HG02678 (cell line): ENCODE data around the gene UBE2H.
"Not testable (repeated sequence)": the region's sequence is repeated elsewhere in the genome, so short reads cannot be mapped to it uniquely, and the experiment has no call there.

Source experiments
- ATAC-seq: cut with Tn5 transposase; IDR thresholded peaks from one replicate; pipeline ENCODE4 v1.9.1; 2021; ENCODE audit warnings: mild to moderate bottlenecking, moderate library complexity; ENCODE audit not compliant: unreplicated experiment

UBE2H gene

DNA sequence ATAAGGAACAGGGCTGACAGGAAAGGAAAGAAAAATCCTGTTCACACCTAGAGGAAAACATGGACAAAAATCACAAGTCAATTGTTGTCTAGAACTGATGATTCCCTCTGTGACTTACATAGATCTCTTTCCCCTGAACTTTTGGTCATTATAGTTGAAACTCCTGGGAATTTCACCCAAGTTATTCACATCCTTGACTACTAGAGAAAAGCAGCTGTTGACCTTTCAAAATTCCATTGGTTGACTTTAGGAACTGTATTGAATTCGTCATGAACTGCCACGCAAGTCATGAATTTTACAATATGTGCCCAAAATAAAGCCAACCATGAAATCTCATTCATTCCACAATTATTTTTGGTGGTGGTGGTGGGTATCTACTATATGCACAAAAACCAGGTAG, 104.3 kb downstream of the UBE2H start:
- ATAC-seq = no peak

DNA sequence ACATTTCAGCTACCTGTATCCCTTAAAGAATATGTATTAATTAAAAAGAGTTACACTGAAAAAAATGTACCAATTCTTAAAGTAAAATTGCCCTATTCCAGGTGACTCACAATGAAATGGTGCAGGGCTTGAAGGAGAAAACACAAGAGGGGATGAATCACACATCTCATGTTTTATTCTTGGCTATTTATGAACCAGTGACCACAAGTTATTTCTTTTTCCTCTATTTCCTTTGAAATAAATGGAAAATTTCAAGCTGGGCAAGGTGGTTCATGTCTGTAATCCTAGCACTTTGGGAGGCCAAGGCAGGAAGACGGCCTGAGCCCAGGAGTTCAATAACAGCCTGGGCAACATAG, 106.8 kb downstream of the UBE2H start:
- ATAC-seq = no peak

DNA sequence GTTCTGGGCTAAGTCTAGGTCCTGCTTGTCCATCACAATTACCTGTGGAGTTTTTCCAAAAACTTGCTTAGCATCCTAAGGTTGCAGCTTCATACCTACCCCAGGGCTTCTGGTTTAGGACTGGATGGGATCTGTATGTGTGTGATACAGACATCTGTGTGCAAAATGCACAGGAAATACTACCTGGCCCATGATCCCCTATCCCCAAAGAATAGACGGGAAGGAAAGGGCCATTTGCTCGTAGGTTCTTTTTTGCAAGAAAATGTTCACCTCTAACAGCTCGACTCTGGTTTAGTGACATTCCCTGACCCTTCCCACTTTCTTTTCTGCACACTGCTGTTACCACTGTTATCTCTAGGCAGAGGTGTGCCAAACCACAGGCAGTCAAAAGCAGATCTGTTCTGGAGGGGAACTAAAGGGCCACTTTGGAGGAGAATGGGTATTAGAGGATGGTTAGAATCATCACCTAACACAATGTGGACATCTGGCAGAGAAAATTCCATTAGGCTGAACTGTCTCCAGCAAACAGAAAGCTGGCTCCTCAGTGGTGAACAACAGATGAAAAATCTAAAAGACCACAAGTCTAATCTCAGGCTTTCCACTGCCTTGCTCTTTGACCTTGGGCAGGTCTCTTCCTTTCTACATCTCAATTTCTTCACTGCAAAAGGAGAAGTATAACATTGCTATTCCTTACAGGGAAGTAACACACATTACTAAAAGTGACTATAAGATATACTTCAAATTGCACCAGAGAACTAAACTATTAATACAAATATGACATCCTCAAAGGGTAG, 107.4 kb downstream of the UBE2H start:
- no peak for ATAC-seq

DNA sequence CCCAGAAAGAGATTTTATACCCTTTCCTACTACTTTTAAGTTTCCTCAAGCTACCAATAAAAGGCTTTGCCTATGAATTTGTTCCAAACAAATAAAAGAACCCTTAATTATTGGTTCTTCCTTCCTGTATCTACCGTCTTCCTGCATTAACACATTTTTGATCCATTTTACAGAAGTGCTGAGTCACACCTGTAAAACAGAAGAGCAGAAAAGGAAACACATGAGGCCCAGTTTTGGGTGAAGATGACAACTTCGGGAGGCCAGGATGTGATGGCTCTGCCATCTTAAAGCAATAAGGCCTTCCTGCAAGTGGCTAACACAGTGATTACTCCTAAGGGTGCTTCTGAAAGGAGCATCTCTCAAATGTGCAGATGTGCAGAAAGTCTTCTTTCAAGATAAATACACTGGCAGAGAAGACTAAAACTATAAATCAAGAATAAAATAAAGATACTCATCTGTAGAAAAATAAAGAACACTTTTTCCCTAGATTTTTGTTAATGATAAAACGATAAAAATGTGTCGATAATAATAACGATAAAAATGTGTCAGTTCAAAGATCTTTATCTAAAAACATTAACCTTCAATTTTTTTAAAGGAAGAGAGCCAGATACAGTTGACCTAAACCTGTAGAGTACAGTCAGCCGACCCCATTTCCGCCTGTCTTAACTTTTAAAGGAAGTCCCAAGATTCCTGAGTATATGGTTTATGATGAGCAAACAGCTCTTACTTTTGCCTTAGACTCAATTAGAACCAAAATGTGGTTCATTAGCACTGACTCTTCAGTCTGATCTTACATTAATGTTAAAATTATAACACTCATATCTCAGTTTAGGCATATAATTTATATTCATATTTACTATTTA, 108.6 kb downstream of the UBE2H start:
- no peak for ATAC-seq

DNA sequence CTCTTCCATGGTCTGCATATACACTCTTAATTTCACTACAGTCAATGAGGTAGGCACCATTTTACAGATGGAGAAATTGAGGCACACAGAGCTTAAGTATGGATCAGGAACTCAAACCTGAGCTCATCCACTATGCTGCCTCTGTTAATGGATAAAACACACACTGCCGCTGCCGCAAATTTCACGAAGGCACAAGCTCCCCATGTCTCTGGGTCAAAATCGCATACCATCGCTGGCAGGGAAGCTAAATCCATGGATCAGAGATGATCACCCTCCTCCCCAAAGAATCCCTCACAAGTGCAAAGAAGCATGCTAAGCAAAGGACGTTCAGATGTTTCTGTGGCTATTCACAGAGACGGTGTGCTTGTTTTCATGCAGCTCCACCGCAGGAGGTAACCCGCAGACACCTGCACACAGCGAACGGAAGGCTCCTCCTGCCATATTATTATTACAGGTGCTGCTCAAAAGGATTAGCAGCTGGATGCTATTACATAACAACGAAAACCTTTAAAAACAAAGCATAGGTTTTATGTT, 109.3 kb downstream of the UBE2H start:
- no peak for ATAC-seq

DNA sequence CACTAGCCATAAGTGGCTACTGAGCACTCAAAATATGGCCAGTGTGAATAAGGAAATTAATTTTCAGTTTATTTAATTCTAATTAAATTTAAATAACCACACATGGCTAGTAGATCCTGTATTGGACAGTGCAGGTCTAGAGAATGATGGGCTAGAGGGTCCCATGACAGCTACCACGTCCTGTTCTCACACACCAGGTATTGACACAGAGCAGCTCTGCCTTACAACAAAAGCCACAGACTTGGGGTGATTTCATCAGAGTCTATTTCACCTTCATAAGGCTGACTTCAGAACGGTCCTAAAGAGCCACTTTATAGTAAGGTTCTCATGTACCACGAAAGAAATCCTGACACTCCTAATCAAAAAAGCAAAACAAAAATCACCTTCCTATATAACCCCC, 111.3 kb downstream of the UBE2H start:
- no peak for ATAC-seq

DNA sequence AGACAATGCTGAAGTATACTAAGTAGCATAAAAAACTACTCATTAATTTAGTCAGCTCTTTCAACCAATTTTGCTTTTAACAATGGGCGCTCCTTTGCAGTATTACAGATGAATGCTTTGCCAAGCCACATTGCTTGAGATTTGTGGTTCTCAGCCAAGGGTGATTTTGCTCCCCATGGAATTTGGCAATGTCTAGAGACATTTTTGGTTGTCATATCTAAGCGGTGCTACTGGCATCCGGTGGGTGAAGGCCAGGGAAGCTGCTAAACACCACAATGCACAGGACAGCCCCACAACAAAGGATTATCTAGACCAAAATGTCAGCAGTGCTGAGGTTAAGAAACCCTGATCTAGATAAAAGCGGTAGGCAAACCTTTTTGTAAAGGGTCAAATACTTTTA, 112.0 kb downstream of the UBE2H start:
- ATAC-seq = no peak

DNA sequence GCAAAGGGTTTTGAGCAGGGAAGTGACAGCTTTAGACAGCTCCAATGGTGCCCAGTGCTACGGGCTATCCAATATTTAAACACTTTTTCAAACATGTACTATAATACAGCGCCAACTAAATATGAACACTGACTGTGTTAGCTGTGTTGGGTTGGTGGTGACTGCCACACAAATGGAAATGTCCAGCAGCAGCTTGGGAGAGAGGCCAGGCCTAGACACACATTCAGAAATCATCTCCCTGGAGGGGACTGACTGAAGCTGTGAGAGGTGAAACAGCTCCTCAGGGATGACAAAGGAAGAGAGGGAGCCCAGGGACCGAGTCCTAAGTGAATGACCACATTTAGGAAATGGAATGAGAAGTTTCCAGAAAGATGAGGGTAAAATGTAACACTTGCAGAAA, 115.8 kb downstream of the UBE2H start:
- ATAC-seq = no peak

DNA sequence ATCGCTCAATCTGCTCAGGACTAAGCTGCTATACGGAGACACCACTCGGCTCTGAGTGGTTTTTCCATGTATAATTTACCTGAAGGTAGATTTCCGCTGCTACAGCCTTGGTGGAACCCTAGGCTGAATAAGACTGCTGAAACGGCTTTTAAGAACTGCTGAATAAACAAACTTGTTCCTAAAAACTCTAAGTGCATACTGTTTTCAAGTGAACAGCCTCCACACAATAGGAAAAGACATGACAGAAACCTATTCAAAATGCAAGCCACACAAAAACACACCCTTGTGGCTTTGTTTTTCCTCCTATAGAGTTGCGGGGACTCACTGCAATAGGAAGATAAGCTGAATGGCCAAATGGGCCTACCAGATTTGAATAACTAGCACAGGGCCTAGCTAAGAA, 117.2 kb downstream of the UBE2H start:
- no peak for ATAC-seq

DNA sequence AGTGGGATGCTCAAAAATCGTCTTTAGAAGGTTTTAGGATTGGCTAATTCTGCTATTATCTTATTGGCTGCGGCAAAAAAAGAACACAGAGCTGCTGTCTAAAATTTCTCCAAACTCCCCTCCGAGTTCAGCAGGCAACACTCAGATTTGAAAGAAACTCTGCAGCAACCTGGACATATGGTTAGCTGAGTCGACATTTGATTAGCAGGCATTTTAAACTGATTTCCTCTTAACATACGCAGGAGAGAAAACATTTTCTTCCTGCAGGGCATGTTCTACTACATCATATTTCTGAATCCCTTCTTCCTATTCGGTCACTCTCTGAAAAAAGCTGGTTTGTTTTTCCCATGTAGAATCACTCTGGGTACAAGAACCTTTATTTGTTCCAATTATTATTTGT, 119.4 kb downstream of the UBE2H start:
- not testable (repeated sequence) for ATAC-seq

DNA sequence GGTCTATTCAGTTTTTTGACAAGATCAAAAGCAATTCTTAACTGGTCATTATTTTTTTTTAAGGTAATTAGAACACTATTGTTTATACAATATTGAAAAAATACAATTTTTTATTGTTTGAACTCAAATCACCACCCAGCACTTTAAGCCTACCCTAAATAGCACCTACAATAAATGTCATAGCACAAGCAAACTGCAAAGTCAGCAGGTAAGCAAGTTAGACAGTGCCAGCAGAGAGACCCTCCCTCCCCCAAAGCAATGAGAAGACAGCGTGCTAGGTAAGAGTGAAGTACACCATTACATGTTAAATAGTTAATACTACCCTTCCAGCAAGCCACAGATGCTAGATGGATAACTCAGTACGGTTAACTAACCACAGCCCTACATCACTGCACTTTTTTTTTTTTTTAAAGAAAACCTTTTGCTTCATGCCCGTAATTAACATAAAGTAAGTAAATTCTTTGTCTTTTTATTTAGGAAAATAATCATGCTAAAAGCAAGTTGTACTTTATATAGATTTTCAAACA, 120.0 kb downstream of the UBE2H start:
- ATAC-seq = no peak

DNA sequence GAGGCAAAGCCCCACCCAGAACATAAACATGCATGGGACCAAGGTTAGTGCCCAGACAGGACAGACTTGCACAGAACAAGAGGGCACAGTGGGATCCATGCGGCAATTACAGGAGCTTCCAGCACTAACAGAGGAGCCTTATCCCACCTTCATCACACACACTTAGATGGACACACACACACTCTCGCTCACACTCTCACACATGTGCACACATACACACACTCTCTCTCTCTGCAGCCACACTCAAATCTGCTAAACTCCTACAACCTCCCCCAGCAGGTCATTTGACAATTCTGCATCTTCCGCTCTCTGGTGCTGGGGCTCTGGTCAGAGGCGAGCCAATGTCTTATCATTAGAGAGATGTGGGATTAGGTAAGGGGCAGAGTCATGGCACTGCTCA, 120.5 kb downstream of the UBE2H start:
- no peak for ATAC-seq

DNA sequence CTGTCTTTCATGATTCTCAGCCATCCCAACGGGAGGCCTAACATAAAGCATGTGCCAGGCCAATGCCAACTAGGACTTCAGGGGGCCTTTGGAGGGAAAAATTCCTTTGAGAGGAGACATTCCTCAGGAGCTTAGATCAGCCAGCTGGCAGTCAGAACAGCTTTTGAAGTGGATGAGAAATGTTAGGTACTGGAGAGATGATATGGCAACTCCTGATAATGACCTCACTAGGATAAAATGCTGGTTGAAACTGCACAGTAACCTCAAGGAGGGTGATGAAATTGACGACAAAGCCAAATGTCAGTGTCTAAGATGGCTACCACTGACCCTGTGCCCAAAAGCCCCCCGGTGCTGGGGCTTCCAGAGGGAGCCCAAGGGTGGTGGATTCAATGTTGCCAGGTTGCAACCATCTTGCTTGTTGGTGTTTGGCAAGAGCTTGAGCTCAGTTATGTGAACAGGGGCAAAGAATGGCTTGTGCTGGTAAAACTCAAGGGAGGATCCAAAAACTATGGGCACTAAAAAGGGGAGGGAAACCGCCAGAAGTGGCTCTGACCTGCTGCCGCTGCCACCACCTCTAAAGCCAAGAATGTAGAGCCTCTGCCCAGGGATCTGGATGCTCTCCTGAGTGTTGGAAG, 121.2 kb downstream of the UBE2H start:
- no peak for ATAC-seq

DNA sequence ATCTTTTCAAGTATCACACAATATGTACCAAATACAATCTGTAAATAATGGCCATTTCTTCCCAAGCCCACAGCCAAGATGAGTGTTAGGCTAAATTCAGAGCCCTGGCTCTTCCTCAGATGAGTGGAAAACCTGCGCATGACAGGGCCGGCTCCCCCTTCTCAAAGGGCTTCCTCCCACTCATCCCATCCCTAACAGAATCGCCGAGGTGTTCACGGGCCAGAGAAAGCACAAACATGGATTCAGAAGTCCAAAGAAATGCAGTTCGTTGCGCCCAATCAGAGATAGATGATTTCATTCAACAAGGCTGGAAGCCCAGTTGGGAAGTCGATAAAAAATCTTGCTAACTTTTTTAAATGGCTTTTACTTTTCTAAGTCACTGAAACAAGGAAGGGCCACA, 121.8 kb downstream of the UBE2H start:
- ATAC-seq = no peak

DNA sequence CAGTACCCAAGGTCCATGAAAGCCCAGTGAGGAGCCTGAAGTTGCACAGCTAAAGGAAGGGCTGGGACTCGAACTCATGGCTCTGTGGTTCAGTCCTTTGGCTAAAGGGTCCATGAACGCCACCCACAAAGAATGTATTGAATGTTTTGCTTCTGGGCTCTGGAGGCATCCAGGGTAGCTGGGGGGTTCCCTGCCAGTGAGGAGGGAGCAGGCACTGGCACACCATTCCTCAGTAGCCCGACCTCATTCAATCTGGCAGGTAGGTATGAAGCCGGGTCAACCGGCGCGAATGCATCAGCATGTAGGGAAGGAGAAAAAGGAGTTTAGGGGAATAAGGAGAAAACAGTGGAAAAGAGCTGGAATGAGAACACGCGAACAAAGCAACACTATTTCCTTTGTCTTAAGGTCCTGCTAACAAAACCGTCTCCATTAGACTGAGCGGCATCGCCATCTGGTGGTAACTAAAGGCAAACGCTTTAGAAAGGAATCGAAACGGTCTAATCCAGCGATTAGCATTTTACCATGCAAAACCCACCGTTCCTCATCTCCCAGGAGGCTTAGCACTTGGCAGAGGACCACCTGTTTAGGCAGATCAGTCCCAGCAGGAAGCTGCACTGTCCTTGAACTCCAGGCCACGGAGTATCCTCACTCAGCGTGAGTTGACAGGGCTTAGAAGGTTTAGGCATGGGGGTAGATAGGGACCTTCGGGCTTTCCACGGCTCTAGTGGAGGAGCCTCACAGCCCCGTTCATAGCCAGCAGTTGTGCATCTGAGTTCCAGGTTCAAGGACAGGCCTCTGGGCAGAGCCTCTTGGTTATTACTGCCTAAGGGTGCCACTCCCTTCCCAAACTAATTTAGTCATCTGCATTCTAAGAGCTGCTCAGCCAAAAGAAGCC, 122.8 kb downstream of the UBE2H start:
- no peak for ATAC-seq

DNA sequence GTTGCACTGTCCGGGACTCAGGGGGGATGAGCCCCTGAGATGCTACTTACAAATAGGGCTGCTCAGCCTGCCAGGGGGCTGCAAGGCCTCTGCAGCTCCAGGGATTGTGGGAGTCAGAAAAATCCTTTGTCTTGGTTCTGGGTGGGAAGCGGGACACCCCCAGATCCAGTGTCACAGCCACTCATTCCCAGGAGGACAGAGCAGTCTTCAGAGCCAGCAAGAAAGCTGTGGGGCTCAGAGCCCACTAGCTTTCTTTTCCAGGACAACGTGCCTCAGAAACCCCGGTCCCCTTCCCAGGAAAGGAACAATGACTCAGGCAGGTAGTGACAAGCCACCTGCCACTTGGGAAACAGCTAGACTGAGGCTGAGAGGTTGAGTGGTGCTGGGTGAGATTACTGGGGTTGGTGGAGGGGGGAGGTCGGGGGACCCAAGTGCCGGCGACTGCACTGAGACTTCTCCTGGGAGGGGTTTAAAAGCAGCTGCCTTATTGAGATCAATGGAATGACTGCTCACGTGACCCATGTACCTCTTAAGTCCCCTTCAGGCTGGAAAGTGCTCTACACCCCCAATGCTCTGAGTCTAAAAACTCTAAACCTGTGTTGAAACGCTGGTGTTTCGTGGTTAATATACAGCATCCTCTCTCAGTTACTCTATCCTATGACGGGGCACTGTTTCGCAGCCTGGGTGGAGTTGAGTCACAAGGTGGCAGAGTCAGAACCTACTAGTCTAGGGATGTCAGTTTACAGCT, 123.6 kb downstream of the UBE2H start:
- no peak for ATAC-seq

DNA sequence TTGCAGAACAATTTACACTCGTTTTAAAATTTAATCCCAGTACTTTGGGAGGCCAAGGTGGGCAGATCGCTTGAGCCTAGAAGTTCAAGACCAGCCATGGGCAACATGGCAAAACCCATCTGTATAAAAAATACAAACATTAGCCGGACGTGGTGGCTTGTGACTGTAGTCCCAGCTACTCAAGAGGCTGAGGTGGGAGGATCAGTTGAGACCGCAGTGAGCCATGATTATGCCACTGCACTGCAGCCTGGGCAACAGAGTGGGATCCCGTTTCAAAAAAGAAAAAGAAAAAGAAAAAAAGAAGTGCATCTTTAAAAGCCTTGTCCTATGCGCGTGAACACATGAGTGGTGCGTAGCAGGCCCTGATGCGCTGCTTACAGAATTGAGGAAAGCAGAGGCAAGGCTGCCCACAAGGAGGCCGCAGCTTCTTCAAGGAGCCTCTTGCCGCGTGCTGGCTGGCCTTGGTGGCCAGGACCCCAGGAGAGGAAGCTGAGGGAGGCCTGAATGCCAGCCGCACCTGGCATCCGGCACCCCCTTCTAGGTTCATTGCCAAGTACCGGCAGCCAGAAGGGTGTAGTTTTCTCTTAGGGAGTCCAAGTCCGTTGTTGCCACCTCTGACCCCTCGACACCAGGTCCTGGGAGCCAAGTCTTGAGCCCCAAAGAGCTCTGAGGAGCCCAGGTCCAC, 124.5 kb downstream of the UBE2H start:
- no peak for ATAC-seq

DNA sequence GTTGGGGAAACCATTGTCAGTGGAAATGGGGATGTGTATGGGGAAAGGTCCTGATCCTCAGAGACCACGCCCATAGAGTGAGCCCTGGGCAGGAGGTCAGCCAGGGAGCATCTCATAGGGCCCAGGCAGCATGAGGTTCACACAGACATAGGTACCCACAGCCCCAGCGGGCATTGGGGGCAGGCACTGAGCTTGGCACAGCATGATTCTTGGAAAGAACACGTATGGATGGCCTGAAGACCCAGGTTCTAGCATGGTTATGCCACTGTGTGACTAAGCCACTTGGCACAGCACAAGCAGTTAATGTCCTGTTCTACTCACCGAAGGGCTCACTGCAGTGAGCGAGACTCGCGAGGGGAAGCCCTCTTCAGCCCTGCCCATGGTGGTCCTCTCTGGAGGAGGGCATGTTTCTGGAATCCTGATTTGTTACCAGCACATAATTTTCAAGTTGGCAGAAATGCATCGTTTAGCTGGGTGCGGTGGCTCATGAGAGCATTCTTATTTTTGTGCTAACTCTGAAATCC, 125.2 kb downstream of the UBE2H start:
- ATAC-seq = no peak

DNA sequence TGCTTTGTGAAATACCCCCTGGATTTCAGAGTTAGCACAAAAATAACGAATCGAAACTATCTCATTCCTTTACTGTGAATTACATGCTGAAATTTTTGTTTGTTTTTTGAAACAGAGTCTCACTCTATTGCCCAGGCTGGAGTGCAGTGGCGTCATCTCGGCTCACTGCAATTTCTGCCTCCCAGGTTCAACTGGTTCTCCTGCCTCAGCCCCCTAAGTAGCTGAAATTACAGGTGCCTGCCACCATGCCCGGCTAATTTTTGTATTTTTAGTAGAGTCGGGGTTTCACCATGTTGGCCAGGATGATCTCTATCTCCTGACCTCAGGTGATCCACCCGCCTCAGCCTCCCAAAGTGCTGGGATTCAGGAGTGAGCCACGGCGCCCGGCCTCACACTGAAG, 125.9 kb downstream of the UBE2H start:
- not testable (repeated sequence) for ATAC-seq
